Upper lobe of left lung (tissue), 4 donors: Measurements from ENCODE around the gene ZNF717.
"Not testable (repeated sequence)": the region's sequence is repeated elsewhere in the genome, so short reads cannot be mapped to it uniquely, and the experiment has no call there.

Source experiments
- POLR2A ChIP-seq, 4 donors: fragments of 450-650 bp; IDR thresholded peaks; one replicate each; pipeline ENCODE4 v1.5.1; 2016 to 2017; ENCODE audit warnings: antibody characterized with exemption in 4 of 4, mild to moderate bottlenecking in 2 of 4
- TF ChIP-seq, protein P1 (sequence below), 6 experiments: fragments of 450-650 bp in 4 of 6; fragments of 200-600 bp in 2 of 6; sonication (generic) in 2 of 6; IDR thresholded peaks; one replicate each; pipeline ENCODE4 v1.5.1; 2016 to 2019; ENCODE audit warnings: antibody characterized with exemption in 6 of 6

DNA sequence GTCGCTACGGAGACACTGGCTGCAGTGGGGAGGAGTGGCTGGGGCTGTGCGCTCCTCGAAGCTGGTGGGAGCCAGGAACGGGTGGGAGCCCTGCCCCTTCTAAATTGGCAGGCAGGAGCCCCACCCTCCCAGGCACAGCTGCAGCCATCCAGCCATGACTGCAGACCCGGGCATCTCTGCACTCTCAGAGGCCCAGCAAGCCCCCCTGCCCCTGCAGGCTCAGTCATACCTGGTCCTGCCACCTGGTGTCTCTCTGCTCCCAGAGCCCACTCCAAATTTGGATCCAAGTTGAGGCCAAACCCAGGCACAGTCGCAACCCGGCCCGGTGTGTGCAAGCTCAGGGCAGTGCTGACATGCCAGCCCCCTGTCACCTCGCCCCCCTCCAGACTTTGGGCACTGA lies 13.7 kb downstream of the ZNF717 start:
- TF ChIP-seq, protein P1, sequence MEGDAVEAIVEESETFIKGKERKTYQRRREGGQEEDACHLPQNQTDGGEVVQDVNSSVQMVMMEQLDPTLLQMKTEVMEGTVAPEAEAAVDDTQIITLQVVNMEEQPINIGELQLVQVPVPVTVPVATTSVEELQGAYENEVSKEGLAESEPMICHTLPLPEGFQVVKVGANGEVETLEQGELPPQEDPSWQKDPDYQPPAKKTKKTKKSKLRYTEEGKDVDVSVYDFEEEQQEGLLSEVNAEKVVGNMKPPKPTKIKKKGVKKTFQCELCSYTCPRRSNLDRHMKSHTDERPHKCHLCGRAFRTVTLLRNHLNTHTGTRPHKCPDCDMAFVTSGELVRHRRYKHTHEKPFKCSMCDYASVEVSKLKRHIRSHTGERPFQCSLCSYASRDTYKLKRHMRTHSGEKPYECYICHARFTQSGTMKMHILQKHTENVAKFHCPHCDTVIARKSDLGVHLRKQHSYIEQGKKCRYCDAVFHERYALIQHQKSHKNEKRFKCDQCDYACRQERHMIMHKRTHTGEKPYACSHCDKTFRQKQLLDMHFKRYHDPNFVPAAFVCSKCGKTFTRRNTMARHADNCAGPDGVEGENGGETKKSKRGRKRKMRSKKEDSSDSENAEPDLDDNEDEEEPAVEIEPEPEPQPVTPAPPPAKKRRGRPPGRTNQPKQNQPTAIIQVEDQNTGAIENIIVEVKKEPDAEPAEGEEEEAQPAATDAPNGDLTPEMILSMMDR (IDR thresholded peaks at IDR 0.05): not testable (repeated sequence)
- TF ChIP-seq POLR2A (IDR thresholded peaks at IDR 0.05): not testable (repeated sequence)
